ENCODE data around the gene KCNF1. TPM values are rescaled to one million over a fixed set of nuclear protein-coding genes. Genes with fewer than 3 reads are reported as not detected.

KCNF1 gene
- total RNA-seq, 1 donor from 2014 or later = 1.6 TPM

DNA sequence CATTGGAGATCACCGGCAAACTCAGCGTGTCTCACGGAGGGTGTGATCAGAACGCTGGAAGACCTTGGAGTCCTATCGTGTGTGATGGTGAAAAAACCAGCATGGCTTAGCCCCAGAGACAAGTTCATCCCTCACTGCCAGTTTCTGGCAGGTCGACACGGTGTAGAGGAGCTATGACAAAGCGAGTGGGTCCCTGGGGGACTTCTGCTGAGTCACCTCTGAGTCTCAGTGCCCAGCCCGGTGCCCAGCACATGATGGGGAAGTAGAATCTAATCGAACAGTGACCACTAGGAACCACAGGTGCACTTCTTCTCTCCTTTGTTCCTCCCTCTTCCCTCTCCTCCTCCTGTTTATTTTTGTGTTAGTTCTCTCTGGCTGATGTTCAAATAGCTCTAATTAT lies 45.9 kb upstream of the KCNF1 start:
- Mint-ChIP-seq H3K36me3 (ENCODE audit: low read depth, unreplicated experiment) (peaks cover 2% of the 10 kb centered on the region), H3K4me1 (ENCODE audit: low read depth, unreplicated experiment) (peaks cover 9% of the 10 kb centered on the region), H3K27me3 (ENCODE audit: low read depth, unreplicated experiment) (peaks cover 41% of the 10 kb centered on the region), H3K27ac (ENCODE audit: unreplicated experiment) (no peak overlapping the region), H3K9me3 (ENCODE audit: unreplicated experiment) (peaks cover 3% of the 10 kb centered on the region), H3K4me3 (ENCODE audit: unreplicated experiment) (no peak overlapping the region)
- Histone ChIP-seq H3K4me3 (ENCODE audit: insufficient read depth, low read depth, low read length) (no peak overlapping the region), H4K20me1 (ENCODE audit: insufficient read depth, low read length) (no peaks in the 10 kb centered on the region), H3K79me2 (ENCODE audit: insufficient read depth, low read length) (no peaks in the 10 kb centered on the region), H2AFZ (ENCODE audit: low read depth, low read length) (no peak overlapping the region), H3K27me3 (ENCODE audit: insufficient read depth, low read length) (peaks cover 24% of the 10 kb centered on the region), H3K9ac (ENCODE audit: low read length) (no peak overlapping the region), H3K4me2 (ENCODE audit: low read length) (no peak overlapping the region), H3K4me1 (ENCODE audit: insufficient read depth, low read length) (peaks cover 9% of the 10 kb centered on the region), H3K9me3 (ENCODE audit: insufficient read depth, low read depth, low read length) (no peaks in the 10 kb centered on the region), H3K27ac (ENCODE audit: low read depth, low read length) (no peak overlapping the region), H3K36me3 (ENCODE audit: insufficient read depth, low read length) (no peaks in the 10 kb centered on the region)
- FAIRE-seq = no peak
- no peak for DNase-seq (ENCODE audit: low read depth)
- TF ChIP-seq, protein P1, sequence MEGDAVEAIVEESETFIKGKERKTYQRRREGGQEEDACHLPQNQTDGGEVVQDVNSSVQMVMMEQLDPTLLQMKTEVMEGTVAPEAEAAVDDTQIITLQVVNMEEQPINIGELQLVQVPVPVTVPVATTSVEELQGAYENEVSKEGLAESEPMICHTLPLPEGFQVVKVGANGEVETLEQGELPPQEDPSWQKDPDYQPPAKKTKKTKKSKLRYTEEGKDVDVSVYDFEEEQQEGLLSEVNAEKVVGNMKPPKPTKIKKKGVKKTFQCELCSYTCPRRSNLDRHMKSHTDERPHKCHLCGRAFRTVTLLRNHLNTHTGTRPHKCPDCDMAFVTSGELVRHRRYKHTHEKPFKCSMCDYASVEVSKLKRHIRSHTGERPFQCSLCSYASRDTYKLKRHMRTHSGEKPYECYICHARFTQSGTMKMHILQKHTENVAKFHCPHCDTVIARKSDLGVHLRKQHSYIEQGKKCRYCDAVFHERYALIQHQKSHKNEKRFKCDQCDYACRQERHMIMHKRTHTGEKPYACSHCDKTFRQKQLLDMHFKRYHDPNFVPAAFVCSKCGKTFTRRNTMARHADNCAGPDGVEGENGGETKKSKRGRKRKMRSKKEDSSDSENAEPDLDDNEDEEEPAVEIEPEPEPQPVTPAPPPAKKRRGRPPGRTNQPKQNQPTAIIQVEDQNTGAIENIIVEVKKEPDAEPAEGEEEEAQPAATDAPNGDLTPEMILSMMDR (IDR thresholded peaks at IDR 0.05; ENCODE audit: insufficient read depth, low read depth, low read length) = no peak
- TF ChIP-seq EZH2 (IDR thresholded peaks at IDR 0.05; ENCODE audit: insufficient read depth, low read length) = no peak

DNA sequence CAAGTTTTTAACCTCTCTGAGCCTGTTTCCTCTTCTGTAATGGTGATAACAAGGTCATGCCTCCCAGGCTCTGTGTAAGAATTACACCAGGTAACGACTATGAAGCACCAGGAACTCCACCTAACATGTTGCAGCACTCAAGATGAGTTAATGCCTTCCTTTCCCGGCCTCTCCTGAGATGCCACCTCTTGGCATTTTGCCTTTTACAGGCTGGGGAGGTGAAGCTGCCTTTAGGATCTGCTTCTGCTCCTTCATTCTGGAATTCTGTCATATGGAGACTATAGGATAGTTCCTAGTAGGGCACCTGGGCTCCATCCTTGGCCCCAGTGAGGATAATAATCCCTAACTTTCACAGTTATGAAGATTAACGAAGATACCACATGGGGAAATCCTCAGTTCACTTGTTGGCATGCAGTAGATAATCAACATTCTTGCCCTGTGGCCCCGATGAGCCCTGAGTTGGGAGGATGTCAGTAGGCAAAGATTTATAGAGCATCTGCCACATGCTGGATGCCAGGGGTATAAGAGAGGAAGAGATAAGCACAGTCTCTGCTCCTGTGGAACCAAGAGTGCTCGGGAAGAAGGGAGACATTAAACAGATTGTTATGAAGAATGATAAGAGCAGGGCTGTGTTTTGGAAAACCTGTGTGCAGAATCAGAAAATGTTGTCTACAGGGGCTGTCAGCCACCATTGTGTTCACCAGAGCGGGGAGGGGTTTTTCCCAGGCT lies 43.9 kb upstream of the KCNF1 start:
- peak; percentile 26 for FAIRE-seq
- Histone ChIP-seq H3K4me2 (ENCODE audit: low read length) (no peak overlapping the region), H3K79me2 (ENCODE audit: insufficient read depth, low read length) (no peaks in the 10 kb centered on the region), H3K9me3 (ENCODE audit: insufficient read depth, low read depth, low read length) (no peaks in the 10 kb centered on the region), H3K4me3 (ENCODE audit: insufficient read depth, low read depth, low read length) (no peak overlapping the region), H3K27me3 (ENCODE audit: insufficient read depth, low read length) (peaks cover 24% of the 10 kb centered on the region), H3K36me3 (ENCODE audit: insufficient read depth, low read length) (no peaks in the 10 kb centered on the region), H3K9ac (ENCODE audit: low read length) (no peak overlapping the region), H4K20me1 (ENCODE audit: insufficient read depth, low read length) (no peaks in the 10 kb centered on the region), H2AFZ (ENCODE audit: low read depth, low read length) (no peak overlapping the region), H3K27ac (ENCODE audit: low read depth, low read length) (no peak overlapping the region), H3K4me1 (ENCODE audit: insufficient read depth, low read length) (peaks cover 9% of the 10 kb centered on the region)
- TF ChIP-seq, protein P1 (IDR thresholded peaks at IDR 0.05; ENCODE audit: insufficient read depth, low read depth, low read length) = no peak
- no peak for TF ChIP-seq EZH2 (IDR thresholded peaks at IDR 0.05; ENCODE audit: insufficient read depth, low read length)
- DNase-seq (ENCODE audit: low read depth) = no peak
- peaks cover 2% of the 10 kb centered on the region for H3K36me3 Mint-ChIP-seq (ENCODE audit: low read depth, unreplicated experiment)
- H3K4me1 Mint-ChIP-seq (ENCODE audit: low read depth, unreplicated experiment) = peaks cover 9% of the 10 kb centered on the region
- H3K9me3 Mint-ChIP-seq (ENCODE audit: unreplicated experiment) = peaks cover 8% of the 10 kb centered on the region
- no peak overlapping the region for H3K27ac Mint-ChIP-seq (ENCODE audit: unreplicated experiment)
- H3K27me3 Mint-ChIP-seq (ENCODE audit: low read depth, unreplicated experiment) = peaks cover 32% of the 10 kb centered on the region
- no peak overlapping the region for H3K4me3 Mint-ChIP-seq (ENCODE audit: unreplicated experiment)
